Smooth muscle cell of the brain vasculature (primary cell): ENCODE measurements around the gene DDX52.
"Not testable (repeated sequence)": the region's sequence is repeated elsewhere in the genome, so short reads cannot be mapped to it uniquely, and the experiment has no call there.

Experiments
- DNase-seq: peaks from one replicate; pipeline ENCODE4 v3.0.0-alpha.2; 2012; ENCODE audit warnings: low read depth, low spot score

The DDX52 gene

GRCh38 chr17:37643118-37643766 lies at the start of gene DDX52:
Gene DDX52, minus strand, starts transcription at chr17:37643446. Its CDS starts 26 bp downstream, at chr17:37643420.
- DNase-seq = peak; percentile 72

- DNase-seq = no peak
These were observed 48.6 kb upstream of the DDX52 start for GRCh38 chr17:37691807-37692206.

GRCh38 chr17:37689317-37689716 lies 46.1 kb upstream of the DDX52 start:
- DNase-seq = no peak

GRCh38 chr17:37683454-37683984 lies 40.3 kb upstream of the DDX52 start:
- DNase-seq = no peak

GRCh38 chr17:37682007-37682406 lies 38.8 kb upstream of the DDX52 start:
- DNase-seq = no peak

- DNase-seq = not testable (repeated sequence)
These were observed 36.7 kb upstream of the DDX52 start for GRCh38 chr17:37679995-37680394.

GRCh38 chr17:37678036-37678435 lies 34.8 kb upstream of the DDX52 start:
- DNase-seq = no peak

- no peak for DNase-seq
These were observed 33.8 kb upstream of the DDX52 start for GRCh38 chr17:37677021-37677420.

- no peak for DNase-seq
These were observed 33.1 kb upstream of the DDX52 start for GRCh38 chr17:37676115-37676925.

- no peak for DNase-seq
These were observed 31.3 kb upstream of the DDX52 start for GRCh38 chr17:37674511-37674910.

GRCh38 chr17:37673386-37673785 lies 30.1 kb upstream of the DDX52 start:
- DNase-seq = no peak

GRCh38 chr17:37672548-37673078 lies 29.4 kb upstream of the DDX52 start:
- no peak for DNase-seq

- DNase-seq = peak; percentile 12
These were observed 28.7 kb upstream of the DDX52 start for GRCh38 chr17:37671824-37672547.

- no peak for DNase-seq
These were observed 28.0 kb upstream of the DDX52 start for GRCh38 chr17:37671028-37671823.

- DNase-seq = no peak
These were observed 23.8 kb upstream of the DDX52 start for GRCh38 chr17:37667039-37667438.

GRCh38 chr17:37664214-37664613 lies 21.0 kb upstream of the DDX52 start:
- DNase-seq = no peak

GRCh38 chr17:37662353-37662752 lies 19.1 kb upstream of the DDX52 start:
- DNase-seq = no peak

- DNase-seq = no peak
These were observed 18.3 kb upstream of the DDX52 start for GRCh38 chr17:37661400-37662014.

GRCh38 chr17:37659925-37660324 lies 16.7 kb upstream of the DDX52 start:
- no peak for DNase-seq

- DNase-seq = no peak
These were observed 14.0 kb upstream of the DDX52 start for GRCh38 chr17:37657202-37657601.

- DNase-seq = no peak
These were observed 8.6 kb upstream of the DDX52 start for GRCh38 chr17:37651849-37652248.
